NCI-H146 treated with DMSO at 0.1 percent for 48 hours (cell line): ENCODE data around the gene TRPM3.

Experiments used
- DNase-seq: peaks from one replicate; lab custom pipeline; 2025; ENCODE audit not compliant: unreplicated experiment; lab: John Stamatoyannopoulos, UW

Gene TRPM3

GRCh38 chr9:71098801-71099200, 22.6 kb downstream of the TRPM3 start:
- no peak for DNase-seq

GRCh38 chr9:71097671-71098070, 23.8 kb downstream of the TRPM3 start:
- no peak for DNase-seq

GRCh38 chr9:71096421-71097108, 24.9 kb downstream of the TRPM3 start:
- no peak for DNase-seq

GRCh38 chr9:71094708-71095251, 26.6 kb downstream of the TRPM3 start:
- DNase-seq: no peak

- no peak for DNase-seq
Observed at GRCh38 chr9:71090896-71091295, 30.5 kb downstream of the TRPM3 start.

DNA sequence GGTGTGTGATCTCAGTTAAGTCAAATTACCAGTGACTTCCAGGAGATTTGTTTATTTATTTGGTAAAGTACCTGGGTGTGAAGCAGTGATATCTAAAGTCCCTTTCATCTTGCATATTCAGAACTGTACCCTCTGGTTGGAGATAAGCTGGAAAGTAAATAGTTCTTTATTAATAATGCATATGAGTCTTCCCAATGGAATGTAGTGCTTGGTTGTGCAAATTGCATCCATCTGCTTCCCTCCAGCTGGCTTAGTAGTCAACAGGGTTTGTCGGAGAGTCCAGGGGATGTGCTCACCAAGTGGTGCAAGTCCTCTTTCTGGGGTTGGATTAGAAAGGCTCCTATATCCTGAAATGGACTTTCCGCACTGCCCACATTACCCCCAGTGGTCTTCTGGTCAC, 42.0 kb downstream of the TRPM3 start:
- DNase-seq: no peak

GRCh38 chr9:71076096-71076495, 45.3 kb downstream of the TRPM3 start:
- DNase-seq: no peak

GRCh38 chr9:71073494-71073893, 47.9 kb downstream of the TRPM3 start:
- no peak for DNase-seq

DNA sequence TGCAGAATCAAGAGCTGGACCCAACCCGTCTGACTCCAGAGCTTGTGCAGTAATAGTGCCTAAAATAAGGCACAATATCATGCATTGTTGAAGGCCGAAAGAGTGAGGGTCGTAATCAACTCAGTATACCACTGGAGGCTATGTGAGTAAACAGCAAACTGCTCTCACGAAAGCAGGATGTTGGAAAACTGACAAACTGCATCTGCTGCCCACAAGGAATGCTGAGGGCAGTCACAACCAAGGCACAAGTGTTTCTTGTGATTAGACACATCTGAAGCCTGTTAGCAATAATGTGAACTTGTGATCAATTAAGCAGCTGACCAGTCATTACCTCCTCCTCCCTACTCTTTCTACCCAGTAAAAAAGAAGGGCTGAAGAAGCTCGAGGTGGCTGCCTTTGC, 48.8 kb downstream of the TRPM3 start:
- DNase-seq: no peak

- no peak for DNase-seq
Observed at GRCh38 chr9:71071633-71072032, 49.8 kb downstream of the TRPM3 start.

GRCh38 chr9:71058660-71059059, 62.8 kb downstream of the TRPM3 start:
- no peak for DNase-seq

DNA sequence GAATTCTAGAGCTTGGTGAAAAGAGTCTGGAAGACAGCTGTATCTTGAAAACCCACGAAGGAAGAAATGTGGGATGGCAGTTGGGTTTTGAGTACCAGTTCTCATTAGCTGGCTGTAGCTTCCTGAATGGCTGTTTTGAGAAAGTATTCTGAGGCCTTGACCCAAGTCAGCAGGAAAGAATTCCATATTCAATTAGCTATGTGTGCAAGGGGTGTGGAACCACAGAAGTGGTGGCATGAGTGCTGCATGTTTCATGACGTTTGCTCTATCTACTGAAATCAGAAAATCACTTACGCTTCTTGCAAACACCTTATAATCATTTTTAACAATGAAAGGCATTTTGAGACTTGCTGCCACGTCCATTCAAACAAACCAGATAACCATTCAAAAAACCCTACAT, 69.1 kb downstream of the TRPM3 start:
- DNase-seq: no peak

- no peak for DNase-seq
Observed at GRCh38 chr9:71048280-71048679, 73.1 kb downstream of the TRPM3 start.

- no peak for DNase-seq
Observed at GRCh38 chr9:71042448-71042990, 78.9 kb downstream of the TRPM3 start.

DNA sequence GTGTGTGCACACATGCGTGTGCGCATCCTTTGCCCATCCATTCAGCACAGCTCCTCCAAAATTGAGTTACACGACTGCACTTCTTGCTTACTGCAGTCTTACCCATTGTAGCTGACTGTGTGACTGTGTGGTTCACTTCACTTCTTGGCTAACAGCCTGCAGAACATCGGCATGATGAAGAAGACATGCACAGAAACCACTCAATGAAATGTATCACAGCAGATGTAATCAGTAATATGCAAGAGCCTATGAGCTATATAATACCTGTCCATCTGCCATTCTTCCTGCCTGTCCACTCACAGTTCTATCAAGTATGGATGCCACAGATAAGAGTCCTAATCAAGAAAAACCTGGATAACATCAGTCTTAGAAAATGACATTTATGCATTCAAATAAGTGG, 83.9 kb downstream of the TRPM3 start:
- no peak for DNase-seq

GRCh38 chr9:71036501-71036900, 84.9 kb downstream of the TRPM3 start:
- no peak for DNase-seq

DNA sequence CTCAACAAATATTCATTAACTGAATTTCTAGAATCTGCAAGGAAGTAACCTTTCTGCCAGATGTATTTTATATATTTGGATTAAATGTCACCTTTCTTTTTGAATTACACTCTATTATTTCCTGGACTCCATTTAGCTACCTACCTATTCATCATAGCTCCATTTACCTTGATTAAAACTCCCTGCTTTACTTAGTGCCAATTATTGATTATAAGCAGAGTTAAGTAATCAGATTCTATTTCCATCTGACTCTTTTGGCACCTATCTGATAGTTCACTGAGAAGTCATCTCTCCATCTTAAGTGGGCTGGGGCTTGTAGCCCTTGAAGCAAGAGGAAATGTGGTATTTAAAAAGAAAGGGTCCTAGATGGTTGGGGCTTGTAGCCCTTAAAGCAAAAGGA, 88.6 kb downstream of the TRPM3 start:
- no peak for DNase-seq

DNA sequence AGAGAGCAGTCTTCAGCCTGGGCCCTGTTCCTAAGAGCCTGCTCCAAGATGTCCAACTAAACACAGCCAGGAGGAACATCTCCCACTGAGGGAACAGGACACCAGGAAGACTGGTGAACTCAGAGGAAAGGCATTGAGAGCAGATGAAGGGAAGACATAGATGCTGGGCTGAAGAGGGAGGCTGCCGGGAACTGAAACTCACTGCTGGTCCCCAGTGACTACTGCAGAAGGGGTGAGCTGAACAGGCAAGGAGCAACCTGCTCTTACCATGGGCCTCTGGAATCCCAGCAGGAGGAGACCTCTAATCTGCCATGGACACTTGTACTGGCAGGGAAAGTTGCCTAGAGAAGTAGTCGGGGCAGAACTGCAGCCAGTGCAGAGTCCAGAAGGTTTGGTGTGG, 95.7 kb downstream of the TRPM3 start:
- DNase-seq: no peak

GRCh38 chr9:71025201-71025600, 96.2 kb downstream of the TRPM3 start:
- DNase-seq: no peak

GRCh38 chr9:71010258-71010657, 111.2 kb downstream of the TRPM3 start:
- DNase-seq: no peak

GRCh38 chr9:71005456-71005855, 116.0 kb downstream of the TRPM3 start:
- no peak for DNase-seq

- DNase-seq: no peak
Observed at GRCh38 chr9:71004196-71004595, 117.2 kb downstream of the TRPM3 start.

- DNase-seq: no peak
Observed at GRCh38 chr9:71003346-71003745, 118.1 kb downstream of the TRPM3 start.
